Embryonic facial prominence (tissue), 1 donor: Measurements from ENCODE around the gene RALGPS1.

Source experiments
- DNase-seq: peaks from one replicate; pipeline ENCODE4 v3.0.0-alpha.2; 2016; ENCODE audit errors: extremely low spot score

Gene RALGPS1

GRCh38 chr9:127205952-127206351, 291.4 kb downstream of the RALGPS1 start:
- DNase-seq = no peak

GRCh38 chr9:127206666-127207065, 292.1 kb downstream of the RALGPS1 start:
- DNase-seq = no peak

- no peak for DNase-seq
Observed at GRCh38 chr9:127207734-127208410, 293.3 kb downstream of the RALGPS1 start.

- no peak for DNase-seq
Observed at GRCh38 chr9:127208416-127208815, 293.8 kb downstream of the RALGPS1 start.

GRCh38 chr9:127209220-127209619, 294.6 kb downstream of the RALGPS1 start:
- no peak for DNase-seq

DNA sequence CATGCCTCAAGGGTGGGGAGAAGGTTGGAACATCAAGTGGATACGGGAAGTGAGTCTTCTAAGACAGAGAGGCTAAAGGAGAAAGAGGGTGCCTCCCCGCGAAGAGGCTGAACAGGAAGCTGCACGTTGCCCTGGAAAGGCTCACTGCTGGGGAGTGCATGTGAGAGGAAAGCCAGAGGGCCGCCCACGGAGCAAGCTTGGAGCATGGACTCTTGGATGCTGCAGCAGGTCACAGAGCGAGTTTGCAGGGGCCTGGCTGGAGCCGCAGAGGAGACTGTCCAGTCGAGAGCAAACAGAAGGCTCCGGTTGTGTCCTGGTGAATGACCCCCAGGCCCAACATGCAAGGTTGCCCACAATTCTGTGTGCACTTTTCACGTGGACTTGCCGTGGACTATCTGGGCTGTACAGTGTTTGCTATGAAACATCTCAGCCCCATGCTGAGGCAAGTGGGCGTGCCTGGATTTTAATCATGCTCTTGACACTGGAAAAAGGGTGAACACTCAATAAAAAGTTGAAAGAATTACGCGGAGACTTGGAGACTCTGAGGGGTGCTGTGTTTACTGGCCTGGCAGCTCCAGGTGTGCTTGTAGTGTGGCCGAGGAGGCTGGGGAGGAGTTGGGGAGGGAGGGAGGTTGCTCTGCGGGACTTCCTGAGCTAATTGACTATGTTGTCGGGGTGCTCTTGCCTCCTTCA, 295.5 kb downstream of the RALGPS1 start:
- no peak for DNase-seq

DNA sequence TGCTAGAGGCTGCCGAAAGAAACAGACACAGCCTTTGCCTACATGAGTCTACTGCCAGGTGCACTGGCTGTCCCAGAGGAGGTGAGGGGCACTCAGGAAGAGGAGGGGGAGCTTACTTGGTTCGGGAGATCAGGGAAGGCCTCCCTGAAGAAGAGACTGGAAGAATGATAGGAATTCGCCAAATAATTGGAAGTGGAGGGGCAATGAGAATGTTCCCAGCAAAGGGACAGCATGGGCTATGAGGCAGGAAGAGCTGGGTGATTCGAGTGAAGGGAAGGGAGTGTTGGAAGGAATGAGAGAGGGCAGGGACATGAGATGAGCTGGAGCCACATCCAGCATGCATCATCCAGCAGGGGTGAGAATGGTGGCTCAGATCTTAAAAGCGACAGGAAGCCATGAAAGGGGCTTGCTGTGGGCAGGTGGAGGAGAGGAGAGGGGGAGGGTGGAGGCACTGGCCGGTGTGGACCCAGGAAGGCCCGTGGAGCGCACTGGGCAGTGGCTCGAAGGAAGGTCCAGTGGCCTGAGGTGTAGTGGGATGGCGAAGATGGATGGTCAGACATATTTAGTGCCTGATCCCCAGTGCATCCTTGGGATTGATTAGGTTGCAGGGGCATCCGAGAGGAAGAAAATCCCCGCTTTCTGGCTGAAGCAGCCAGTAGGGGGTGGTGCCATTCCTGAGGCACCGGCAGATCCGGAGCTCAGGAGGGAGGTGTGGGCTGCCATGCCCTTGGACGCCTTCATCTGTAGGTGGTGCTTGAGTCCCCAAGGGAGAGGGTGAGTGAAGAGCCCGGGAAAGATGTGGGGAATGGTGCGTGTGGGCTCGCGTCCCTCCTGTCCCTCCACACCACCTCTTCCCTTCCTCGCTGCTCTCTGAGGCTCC, 296.5 kb downstream of the RALGPS1 start:
- DNase-seq = no peak

GRCh38 chr9:127211983-127212382, 297.4 kb downstream of the RALGPS1 start:
- no peak for DNase-seq

GRCh38 chr9:127212453-127212852, 297.9 kb downstream of the RALGPS1 start:
- no peak for DNase-seq

- DNase-seq = no peak
Observed at GRCh38 chr9:127213859-127214258, 299.3 kb downstream of the RALGPS1 start.

GRCh38 chr9:127214421-127215267, 300.1 kb downstream of the RALGPS1 start:
- DNase-seq = no peak

DNA sequence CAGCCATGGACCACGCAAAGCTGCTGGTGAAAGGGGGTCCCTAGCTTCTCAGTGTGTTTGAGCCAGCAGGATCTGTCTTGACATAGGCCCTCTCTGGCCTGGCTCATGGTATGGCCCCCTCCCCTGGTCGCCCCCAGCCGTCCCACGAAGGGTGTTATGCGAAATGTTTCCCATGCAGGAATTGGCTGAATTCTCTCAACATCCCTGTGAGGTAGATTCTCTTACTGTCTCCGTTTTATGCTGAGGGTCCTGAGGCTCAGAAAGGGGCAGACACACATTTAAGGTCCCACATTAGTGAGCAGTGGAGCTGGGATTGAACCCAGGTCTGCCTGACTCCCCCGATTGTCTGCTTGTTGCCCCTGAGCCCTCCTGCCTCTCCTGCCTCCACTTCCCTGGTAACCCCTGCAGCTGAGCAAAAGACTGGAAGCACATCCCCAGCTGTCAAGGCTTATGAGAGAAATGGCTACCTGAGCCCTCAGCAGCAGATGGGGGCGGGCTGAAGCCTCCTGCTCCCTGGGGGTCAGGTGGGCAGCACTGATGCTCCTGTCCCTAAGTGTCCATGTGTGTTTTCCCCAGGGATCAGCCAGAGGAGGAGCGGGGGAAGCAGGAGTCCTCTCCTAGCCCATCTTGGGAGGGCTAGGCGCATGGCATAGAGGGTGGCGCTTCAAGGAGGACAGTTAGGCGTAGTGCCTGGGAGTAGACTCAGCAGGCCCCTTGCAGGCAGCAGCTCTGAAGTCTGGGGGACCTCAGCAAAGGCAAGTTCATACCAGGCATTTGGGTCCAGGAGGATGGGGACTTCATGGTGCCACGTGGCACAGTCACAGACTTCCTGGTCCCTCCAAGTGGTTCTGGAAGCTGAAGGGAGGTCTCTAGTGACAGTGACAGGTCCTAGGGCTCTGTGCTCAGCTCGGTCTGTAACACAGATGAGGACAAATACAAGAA, 301.0 kb downstream of the RALGPS1 start:
- DNase-seq = no peak

GRCh38 chr9:127216210-127216887, 301.8 kb downstream of the RALGPS1 start:
- no peak for DNase-seq

- DNase-seq = no peak
Observed at GRCh38 chr9:127216888-127217217, 302.3 kb downstream of the RALGPS1 start.

DNA sequence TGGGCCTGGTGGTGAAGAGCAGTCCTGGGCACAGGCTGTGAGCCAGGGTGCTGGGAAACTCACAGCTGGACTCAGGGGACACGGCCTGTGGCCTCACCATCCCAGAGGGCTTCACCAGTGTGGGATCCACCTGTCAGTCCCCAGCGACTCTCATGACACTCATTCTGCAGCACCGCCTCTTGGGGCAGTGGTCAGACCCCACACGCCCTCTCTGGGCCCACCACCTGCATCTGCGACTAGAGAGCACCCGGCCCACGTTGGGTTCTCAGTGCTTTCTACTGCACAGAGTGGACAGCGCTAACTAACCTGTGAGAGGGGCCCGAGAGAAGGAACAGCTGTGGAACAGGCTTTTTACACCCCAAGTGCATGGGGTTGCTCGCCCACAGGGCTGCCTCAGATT, 304.2 kb downstream of the RALGPS1 start:
- DNase-seq = no peak

DNA sequence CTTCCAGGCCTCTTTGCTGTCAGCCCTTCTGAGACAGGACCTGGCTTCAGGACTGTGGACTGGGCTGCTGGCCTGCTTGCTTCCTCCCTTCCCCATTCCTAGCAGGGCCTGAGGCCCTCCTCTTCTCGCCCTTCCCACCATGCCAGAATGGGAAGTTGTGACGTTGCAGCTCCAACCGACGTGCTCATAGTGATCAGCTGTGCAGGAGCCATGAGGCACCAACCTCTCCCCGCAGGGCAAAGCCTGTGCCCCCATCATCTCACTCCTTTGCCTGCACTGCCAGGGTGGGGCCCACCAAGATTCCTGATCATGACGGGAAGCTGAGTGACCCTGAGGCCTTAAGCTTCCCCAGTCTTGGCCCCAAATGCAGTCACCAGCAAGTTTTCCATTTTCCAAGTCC, 304.9 kb downstream of the RALGPS1 start:
- no peak for DNase-seq

DNA sequence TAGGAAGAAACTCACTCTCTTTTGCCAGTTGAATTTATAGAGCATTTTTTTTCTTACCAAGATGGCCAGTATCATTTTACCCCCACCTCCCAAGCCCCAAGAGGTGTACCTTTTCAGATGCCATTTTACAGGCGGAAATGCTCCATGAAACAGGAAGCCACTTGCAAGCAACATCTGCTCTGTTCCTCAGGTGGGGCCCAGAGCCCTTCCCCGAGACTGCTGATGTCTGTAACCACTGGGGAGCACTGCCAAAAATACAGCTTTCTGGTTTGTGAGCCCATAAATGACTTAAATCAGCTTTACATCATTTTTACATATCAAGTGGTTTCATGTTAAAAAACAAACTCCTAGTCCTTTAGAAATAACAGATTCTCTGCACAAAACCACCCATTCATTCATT, 307.1 kb downstream of the RALGPS1 start:
- no peak for DNase-seq

DNA sequence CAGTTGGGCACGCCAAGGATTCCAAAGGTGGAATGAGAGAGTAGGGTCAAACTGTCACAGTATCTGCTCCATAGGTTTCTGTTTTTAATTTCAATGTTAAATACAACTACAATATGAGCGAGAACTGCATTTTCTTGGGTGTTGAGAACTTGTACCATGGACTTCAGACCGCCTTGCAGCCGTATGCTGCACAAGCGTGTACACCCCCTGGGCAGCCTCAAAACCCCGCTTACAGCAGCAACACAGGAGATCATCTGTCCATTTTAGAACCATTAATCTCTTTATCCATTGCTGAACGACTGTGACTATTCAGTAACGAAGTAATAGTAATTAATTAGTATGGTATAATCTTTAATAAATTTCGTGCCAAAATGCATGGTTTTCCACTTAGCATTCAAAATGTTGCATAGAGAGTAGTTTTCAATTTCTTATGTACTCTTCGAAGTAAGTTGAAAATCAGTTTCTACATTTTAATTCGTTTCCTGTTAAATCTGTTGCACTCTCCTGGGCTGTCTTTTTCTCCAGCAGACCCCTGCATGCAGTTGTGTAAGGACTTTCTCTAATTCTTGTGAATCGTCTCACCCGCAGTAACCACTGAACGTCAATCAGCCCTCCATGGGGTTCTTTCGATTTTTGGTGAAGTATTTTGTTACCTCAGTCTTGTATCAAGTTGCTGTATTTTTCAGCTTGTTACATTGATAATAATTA, 308.0 kb downstream of the RALGPS1 start:
- DNase-seq = no peak

DNA sequence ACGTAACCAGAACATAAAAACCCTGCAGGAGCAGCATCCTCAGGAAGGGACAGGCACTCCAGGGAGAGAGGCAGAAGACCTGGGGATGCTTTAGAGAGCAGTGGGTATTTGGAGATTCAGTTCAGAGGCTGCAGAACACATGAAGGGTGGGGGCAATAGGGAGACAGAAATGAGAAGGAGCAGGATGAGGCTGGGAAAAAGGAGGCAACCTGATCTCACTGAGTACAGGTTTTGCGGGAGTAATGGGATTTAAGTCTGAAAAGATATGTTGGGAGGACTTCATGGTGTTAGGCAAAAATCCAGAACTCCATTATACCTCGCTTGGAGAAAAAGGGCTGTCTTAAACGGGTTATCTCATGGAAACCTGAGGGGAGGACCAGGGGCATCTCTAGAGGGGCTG, 308.7 kb downstream of the RALGPS1 start:
- no peak for DNase-seq

GRCh38 chr9:127223810-127224177, 309.2 kb downstream of the RALGPS1 start:
- no peak for DNase-seq
